KMS-11 (cell line): Measurements from ENCODE around the gene PPFIBP1.
A peak's percentile ranks its signal among the peaks of the same experiment; 100 is the strongest.
"Not testable (repeated sequence)": the region's sequence is repeated elsewhere in the genome, so short reads cannot be mapped to it uniquely, and the experiment has no call there.

Experiments
- H2AFZ ChIP-seq: fragments of 200-600 bp; sonication (generic); 2 replicates; pipeline ENCODE4 v1.6.1; 2016; ENCODE audit warnings: antibody characterized with exemption, mixed run types, low read depth
- H3K27ac ChIP-seq: fragments of 200-600 bp; sonication (generic); 2 replicates; pipeline ENCODE4 v1.6.1; 2016; ENCODE audit warnings: mild to moderate bottlenecking, mixed run types
- H3K27me3 ChIP-seq: fragments of 200-600 bp; sonication (generic); 2 replicates; pipeline ENCODE4 v1.6.1; 2017; ENCODE audit warnings: mild to moderate bottlenecking, low read depth, mixed run types, moderate library complexity; ENCODE audit not compliant: insufficient read depth
- H3K36me3 ChIP-seq: fragments of 200-600 bp; sonication (generic); 2 replicates; pipeline ENCODE4 v1.6.1; 2017; ENCODE audit warnings: mild to moderate bottlenecking, mixed run types; ENCODE audit not compliant: insufficient read depth
- H3K4me1 ChIP-seq: fragments of 200-600 bp; sonication (generic); 2 replicates; pipeline ENCODE4 v1.6.1; 2016; ENCODE audit warnings: mild to moderate bottlenecking, low read depth, mixed run types; ENCODE audit not compliant: poor library complexity, severe bottlenecking
- H3K4me2 ChIP-seq: fragments of 200-600 bp; sonication (generic); 2 replicates; pipeline ENCODE4 v1.7.0; 2016; ENCODE audit warnings: mild to moderate bottlenecking, mixed run types
- H3K4me3 ChIP-seq: fragments of 200-600 bp; sonication (generic); IDR thresholded peaks from 2 replicates; pipeline ENCODE4 v1.6.1; 2017; ENCODE audit warnings: low read depth, low read length, mixed read lengths; ENCODE audit not compliant: insufficient read depth
- H3K79me2 ChIP-seq: fragments of 200-600 bp; sonication (generic); 2 replicates; pipeline ENCODE4 v1.6.1; 2016; ENCODE audit warnings: low read depth, mixed run types; ENCODE audit not compliant: insufficient read depth
- H3K9ac ChIP-seq: fragments of 200-600 bp; sonication (generic); 2 replicates; pipeline ENCODE4 v1.6.1; 2016; ENCODE audit warnings: mild to moderate bottlenecking, mixed run types
- H4K20me1 ChIP-seq: fragments of 200-600 bp; sonication (generic); 2 replicates; pipeline ENCODE4 v1.6.1; 2016; ENCODE audit warnings: mild to moderate bottlenecking, mixed run types; ENCODE audit not compliant: insufficient read depth
- TF ChIP-seq, protein P1 (sequence below): fragments of 200-600 bp; sonication (generic); conservative IDR thresholded peaks from 2 replicates; pipeline ENCODE4 v1.6.1; 2017; ENCODE audit warnings: low read depth, mild to moderate bottlenecking, antibody characterized with exemption, low read length, moderate library complexity, mixed read lengths

PPFIBP1 gene

GRCh38 chr12:27583057-27583797 lies 59.2 kb downstream of the PPFIBP1 start:
- Histone ChIP-seq H2AFZ (no peak overlapping the region), H3K27ac (no peak overlapping the region), H3K9ac (no peak overlapping the region), H3K79me2 (no peaks in the 10 kb centered on the region), H3K4me2 (no peak overlapping the region), H3K4me3 (no peak overlapping the region), H3K4me1 (peaks cover 9% of the 10 kb centered on the region), H3K27me3 (no peaks in the 10 kb centered on the region), H3K36me3 (no peaks in the 10 kb centered on the region), H4K20me1 (no peaks in the 10 kb centered on the region)
- TF ChIP-seq, protein P1, sequence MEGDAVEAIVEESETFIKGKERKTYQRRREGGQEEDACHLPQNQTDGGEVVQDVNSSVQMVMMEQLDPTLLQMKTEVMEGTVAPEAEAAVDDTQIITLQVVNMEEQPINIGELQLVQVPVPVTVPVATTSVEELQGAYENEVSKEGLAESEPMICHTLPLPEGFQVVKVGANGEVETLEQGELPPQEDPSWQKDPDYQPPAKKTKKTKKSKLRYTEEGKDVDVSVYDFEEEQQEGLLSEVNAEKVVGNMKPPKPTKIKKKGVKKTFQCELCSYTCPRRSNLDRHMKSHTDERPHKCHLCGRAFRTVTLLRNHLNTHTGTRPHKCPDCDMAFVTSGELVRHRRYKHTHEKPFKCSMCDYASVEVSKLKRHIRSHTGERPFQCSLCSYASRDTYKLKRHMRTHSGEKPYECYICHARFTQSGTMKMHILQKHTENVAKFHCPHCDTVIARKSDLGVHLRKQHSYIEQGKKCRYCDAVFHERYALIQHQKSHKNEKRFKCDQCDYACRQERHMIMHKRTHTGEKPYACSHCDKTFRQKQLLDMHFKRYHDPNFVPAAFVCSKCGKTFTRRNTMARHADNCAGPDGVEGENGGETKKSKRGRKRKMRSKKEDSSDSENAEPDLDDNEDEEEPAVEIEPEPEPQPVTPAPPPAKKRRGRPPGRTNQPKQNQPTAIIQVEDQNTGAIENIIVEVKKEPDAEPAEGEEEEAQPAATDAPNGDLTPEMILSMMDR, result no peak

DNA sequence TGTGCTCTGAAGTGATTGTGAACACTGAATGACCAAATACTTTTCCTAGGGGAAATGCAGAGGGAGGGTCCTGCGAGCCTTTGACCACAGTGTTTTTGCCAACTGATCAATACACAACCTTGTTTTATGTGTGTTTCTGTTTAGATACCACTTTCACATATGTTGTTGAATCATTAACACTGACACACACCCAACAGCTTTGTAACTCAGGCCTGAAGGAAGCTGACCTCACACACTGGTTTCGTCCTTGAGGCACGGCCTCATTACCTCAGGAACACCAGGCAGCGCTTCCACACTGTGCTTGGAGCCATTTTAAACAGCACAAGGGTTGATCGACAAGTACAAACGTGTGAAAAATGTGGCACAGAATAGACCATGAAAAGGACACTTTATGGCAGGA lies 60.0 kb downstream of the PPFIBP1 start:
- H2AFZ ChIP-seq, result no peak overlapping the region
- H3K79me2 ChIP-seq, result no peaks in the 10 kb centered on the region
- TF ChIP-seq, protein P1, result no peak
- no peak overlapping the region for H3K4me3 ChIP-seq
- H4K20me1 ChIP-seq, result no peaks in the 10 kb centered on the region
- no peak overlapping the region for H3K9ac ChIP-seq
- H3K27me3 ChIP-seq, result no peaks in the 10 kb centered on the region
- H3K4me1 ChIP-seq, result peaks cover 14% of the 10 kb centered on the region
- no peaks in the 10 kb centered on the region for H3K36me3 ChIP-seq
- no peak overlapping the region for H3K4me2 ChIP-seq
- no peak overlapping the region for H3K27ac ChIP-seq

GRCh38 chr12:27585739-27586265 lies 61.8 kb downstream of the PPFIBP1 start:
- no peak overlapping the region for H3K4me2 ChIP-seq
- H3K4me3 ChIP-seq, result no peak overlapping the region
- no peak overlapping the region for H3K27ac ChIP-seq
- peaks cover 14% of the 10 kb centered on the region for H3K4me1 ChIP-seq
- no peaks in the 10 kb centered on the region for H4K20me1 ChIP-seq
- no peaks in the 10 kb centered on the region for H3K79me2 ChIP-seq
- no peaks in the 10 kb centered on the region for H3K36me3 ChIP-seq
- TF ChIP-seq, protein P1, result no peak
- H3K27me3 ChIP-seq, result no peaks in the 10 kb centered on the region
- no peak overlapping the region for H2AFZ ChIP-seq
- no peak overlapping the region for H3K9ac ChIP-seq

- Histone ChIP-seq H3K4me2 (peak overlapping the region; percentile 52), H3K4me1 (peaks cover 27% of the 10 kb centered on the region), H3K27ac (peak overlapping the region; percentile 3; the same call in 1 of the 2 replicates)
- not testable (repeated sequence) for H4K20me1 ChIP-seq, H2AFZ ChIP-seq, H3K9ac ChIP-seq, H3K36me3 ChIP-seq, H3K79me2 ChIP-seq, H3K27me3 ChIP-seq, H3K4me3 ChIP-seq
These were observed 64.2 kb downstream of the PPFIBP1 start for GRCh38 chr12:27588075-27588730.

GRCh38 chr12:27588776-27589175 lies 64.8 kb downstream of the PPFIBP1 start:
- Histone ChIP-seq H3K4me1 (peaks cover 32% of the 10 kb centered on the region), H3K4me2 (peak overlapping the region; percentile 52), H3K27me3 (no peaks in the 10 kb centered on the region), H3K79me2 (no peaks in the 10 kb centered on the region), H3K36me3 (no peaks in the 10 kb centered on the region), H4K20me1 (no peaks in the 10 kb centered on the region), H3K27ac (no peak overlapping the region), H3K4me3 (no peak overlapping the region), H3K9ac (no peak overlapping the region), H2AFZ (no peak overlapping the region)
- TF ChIP-seq, protein P1, result no peak
